A549 (cell line): ENCODE measurements around the gene DAZAP1.

ENCODE experiments used
- CEBPB ChIP-seq, 2 experiments: fragments of >200 bp in 1 of 2; sonication (Bioruptor Twin) in 1 of 2; formaldehyde crosslinking in 1 of 2; IDR thresholded peaks; 2 replicates each; pipeline ENCODE4 v1.6.1; 2012 to 2016
- CHD2 ChIP-seq: fragments of 150-350 bp; IDR thresholded peaks from 2 replicates; pipeline ENCODE4 v1.6.1; 2014; ENCODE audit warnings: low read length; ENCODE audit not compliant: partially characterized antibody
- EP300 ChIP-seq, 2 experiments: fragments of >200 bp; sonication (Bioruptor Twin); formaldehyde crosslinking; IDR thresholded peaks; 2 replicates in 1 of 2; 3 replicates in 1 of 2; pipeline ENCODE4 v1.6.1; 2016 to 2017
- ESRRA ChIP-seq: fragments of 150-350 bp; IDR thresholded peaks from 2 replicates; pipeline ENCODE4 v1.6.1; 2014; ENCODE audit warnings: mild to moderate bottlenecking, low read length, borderline replicate concordance
- MYC ChIP-seq: IDR thresholded peaks from 2 replicates; pipeline ENCODE4 v1.6.1; 2012; ENCODE audit warnings: mild to moderate bottlenecking, inconsistent platforms, low read length, improper control_type of control experiment, borderline replicate concordance
- POLR2A ChIP-seq: IDR thresholded peaks from 2 replicates; pipeline ENCODE4 v1.6.1; 2012; ENCODE audit warnings: mild to moderate bottlenecking, low read length
- POLR2AphosphoS2 ChIP-seq: conservative IDR thresholded peaks from 2 replicates; pipeline ENCODE4 v1.6.1; 2012; ENCODE audit warnings: low read length, improper control_type of control experiment, inconsistent platforms
- RAD21 ChIP-seq, 2 experiments: fragments of >200 bp in 1 of 2; sonication (Bioruptor Twin) in 1 of 2; formaldehyde crosslinking in 1 of 2; IDR thresholded peaks in 1 of 2; conservative IDR thresholded peaks in 1 of 2; 2 replicates in 1 of 2; 3 replicates in 1 of 2; pipeline ENCODE4 v1.6.1; 2012 to 2018; ENCODE audit warnings: inconsistent platforms in 1 of 2
- RCOR1 ChIP-seq: fragments of 150-350 bp; IDR thresholded peaks from 2 replicates; pipeline ENCODE4 v1.6.1; 2014; ENCODE audit warnings: antibody characterized with exemption, low read length, low read depth
- RNF2 ChIP-seq: fragments of 200-600 bp; sonication (generic); IDR thresholded peaks from 2 replicates; pipeline ENCODE4 v1.6.1; 2016; ENCODE audit warnings: low read depth, mild to moderate bottlenecking, antibody characterized with exemption, moderate library complexity, borderline replicate concordance
- TF ChIP-seq, protein P1 (sequence below): fragments of >200 bp; sonication (Bioruptor Twin); formaldehyde crosslinking; IDR thresholded peaks from 3 replicates; pipeline ENCODE4 v1.5.1; 2016
- TF ChIP-seq, protein P2 (sequence below): fragments of 150-350 bp; IDR thresholded peaks from 2 replicates; pipeline ENCODE4 v1.6.1; 2014; ENCODE audit warnings: low read depth, mild to moderate bottlenecking, low read length
- TF ChIP-seq, protein P3 (sequence below): IDR thresholded peaks from 2 replicates; pipeline ENCODE4 v1.6.1; 2012
- TF ChIP-seq, protein P4 (sequence below): IDR thresholded peaks from 2 replicates; pipeline ENCODE4 v1.6.1; 2012; ENCODE audit warnings: low read depth, borderline replicate concordance

DNA sequence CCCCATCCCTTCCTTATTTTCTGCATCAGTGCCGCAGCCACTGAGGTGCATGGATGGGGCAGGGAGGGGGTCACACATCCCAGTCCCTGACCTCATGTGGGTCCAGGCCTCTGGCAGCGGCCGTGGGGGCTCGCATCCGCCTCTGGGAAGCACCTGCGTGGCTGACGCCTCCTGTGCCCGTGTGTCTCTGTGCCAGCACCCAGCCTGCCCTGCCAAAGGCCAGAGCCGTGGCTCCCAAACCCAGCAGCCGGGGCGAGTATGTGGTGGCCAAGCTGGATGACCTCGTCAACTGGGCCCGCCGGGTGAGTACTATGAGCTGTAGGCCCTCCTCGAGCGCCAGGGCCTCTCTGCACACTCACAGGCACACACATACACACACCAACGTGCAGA is 18.8 kb upstream of the DAZAP1 start:
- TF ChIP-seq, protein P1, sequence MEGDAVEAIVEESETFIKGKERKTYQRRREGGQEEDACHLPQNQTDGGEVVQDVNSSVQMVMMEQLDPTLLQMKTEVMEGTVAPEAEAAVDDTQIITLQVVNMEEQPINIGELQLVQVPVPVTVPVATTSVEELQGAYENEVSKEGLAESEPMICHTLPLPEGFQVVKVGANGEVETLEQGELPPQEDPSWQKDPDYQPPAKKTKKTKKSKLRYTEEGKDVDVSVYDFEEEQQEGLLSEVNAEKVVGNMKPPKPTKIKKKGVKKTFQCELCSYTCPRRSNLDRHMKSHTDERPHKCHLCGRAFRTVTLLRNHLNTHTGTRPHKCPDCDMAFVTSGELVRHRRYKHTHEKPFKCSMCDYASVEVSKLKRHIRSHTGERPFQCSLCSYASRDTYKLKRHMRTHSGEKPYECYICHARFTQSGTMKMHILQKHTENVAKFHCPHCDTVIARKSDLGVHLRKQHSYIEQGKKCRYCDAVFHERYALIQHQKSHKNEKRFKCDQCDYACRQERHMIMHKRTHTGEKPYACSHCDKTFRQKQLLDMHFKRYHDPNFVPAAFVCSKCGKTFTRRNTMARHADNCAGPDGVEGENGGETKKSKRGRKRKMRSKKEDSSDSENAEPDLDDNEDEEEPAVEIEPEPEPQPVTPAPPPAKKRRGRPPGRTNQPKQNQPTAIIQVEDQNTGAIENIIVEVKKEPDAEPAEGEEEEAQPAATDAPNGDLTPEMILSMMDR: no peak
- TF ChIP-seq POLR2A: no peak
- TF ChIP-seq, protein P2, sequence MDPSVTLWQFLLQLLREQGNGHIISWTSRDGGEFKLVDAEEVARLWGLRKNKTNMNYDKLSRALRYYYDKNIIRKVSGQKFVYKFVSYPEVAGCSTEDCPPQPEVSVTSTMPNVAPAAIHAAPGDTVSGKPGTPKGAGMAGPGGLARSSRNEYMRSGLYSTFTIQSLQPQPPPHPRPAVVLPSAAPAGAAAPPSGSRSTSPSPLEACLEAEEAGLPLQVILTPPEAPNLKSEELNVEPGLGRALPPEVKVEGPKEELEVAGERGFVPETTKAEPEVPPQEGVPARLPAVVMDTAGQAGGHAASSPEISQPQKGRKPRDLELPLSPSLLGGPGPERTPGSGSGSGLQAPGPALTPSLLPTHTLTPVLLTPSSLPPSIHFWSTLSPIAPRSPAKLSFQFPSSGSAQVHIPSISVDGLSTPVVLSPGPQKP: no peak
- no peak for TF ChIP-seq CEBPB (IDR thresholded peaks at IDR 0.05)
- no peak for TF ChIP-seq EP300 (IDR thresholded peaks at IDR 0.05)
- no peak for TF ChIP-seq RCOR1
- no peak for TF ChIP-seq CHD2
- no peak for TF ChIP-seq POLR2AphosphoS2
- TF ChIP-seq, protein P3, sequence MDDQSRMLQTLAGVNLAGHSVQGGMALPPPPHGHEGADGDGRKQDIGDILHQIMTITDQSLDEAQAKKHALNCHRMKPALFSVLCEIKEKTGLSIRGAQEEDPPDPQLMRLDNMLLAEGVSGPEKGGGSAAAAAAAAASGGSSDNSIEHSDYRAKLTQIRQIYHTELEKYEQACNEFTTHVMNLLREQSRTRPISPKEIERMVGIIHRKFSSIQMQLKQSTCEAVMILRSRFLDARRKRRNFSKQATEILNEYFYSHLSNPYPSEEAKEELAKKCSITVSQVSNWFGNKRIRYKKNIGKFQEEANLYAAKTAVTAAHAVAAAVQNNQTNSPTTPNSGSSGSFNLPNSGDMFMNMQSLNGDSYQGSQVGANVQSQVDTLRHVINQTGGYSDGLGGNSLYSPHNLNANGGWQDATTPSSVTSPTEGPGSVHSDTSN: no peak
- TF ChIP-seq, protein P4, sequence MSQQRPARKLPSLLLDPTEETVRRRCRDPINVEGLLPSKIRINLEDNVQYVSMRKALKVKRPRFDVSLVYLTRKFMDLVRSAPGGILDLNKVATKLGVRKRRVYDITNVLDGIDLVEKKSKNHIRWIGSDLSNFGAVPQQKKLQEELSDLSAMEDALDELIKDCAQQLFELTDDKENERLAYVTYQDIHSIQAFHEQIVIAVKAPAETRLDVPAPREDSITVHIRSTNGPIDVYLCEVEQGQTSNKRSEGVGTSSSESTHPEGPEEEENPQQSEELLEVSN: no peak
- TF ChIP-seq RNF2: no peak
- TF ChIP-seq MYC: no peak
- no peak for TF ChIP-seq RAD21 (conservative IDR thresholded peaks at IDR 0.05 in 1 of 2, IDR thresholded peaks at IDR 0.05 in 1 of 2)
- TF ChIP-seq ESRRA: no peak
